ENCODE data around the gene TMSB4X.

DNA sequence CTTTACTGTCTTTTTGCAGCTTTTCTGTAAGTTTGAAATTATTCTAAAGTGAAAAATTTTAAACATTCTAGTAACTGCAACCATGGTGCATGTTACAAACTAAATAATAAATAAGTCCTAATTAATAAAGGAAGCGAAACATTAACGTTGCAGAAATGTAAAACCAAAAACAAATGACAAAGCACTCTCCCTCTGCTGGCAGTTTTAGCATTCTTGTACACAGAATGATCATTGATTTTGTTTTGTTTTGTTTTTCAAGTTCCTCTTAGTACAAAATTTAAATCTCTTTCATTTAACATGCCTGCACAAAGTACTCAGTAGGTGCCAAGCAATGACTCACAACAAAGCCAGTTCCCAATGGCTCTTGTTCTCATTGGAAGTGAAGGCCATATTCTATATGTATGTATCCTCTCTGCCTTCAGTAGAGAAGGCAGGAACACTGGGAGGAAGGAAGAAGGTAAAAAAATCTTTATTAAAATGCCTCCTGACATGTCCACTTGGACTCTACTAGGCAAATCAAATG, 13.7 kb upstream of the TMSB4X start:
- TF ChIP-seq, protein P1, sequence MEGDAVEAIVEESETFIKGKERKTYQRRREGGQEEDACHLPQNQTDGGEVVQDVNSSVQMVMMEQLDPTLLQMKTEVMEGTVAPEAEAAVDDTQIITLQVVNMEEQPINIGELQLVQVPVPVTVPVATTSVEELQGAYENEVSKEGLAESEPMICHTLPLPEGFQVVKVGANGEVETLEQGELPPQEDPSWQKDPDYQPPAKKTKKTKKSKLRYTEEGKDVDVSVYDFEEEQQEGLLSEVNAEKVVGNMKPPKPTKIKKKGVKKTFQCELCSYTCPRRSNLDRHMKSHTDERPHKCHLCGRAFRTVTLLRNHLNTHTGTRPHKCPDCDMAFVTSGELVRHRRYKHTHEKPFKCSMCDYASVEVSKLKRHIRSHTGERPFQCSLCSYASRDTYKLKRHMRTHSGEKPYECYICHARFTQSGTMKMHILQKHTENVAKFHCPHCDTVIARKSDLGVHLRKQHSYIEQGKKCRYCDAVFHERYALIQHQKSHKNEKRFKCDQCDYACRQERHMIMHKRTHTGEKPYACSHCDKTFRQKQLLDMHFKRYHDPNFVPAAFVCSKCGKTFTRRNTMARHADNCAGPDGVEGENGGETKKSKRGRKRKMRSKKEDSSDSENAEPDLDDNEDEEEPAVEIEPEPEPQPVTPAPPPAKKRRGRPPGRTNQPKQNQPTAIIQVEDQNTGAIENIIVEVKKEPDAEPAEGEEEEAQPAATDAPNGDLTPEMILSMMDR (IDR thresholded peaks at IDR 0.05) = no peak
- TF ChIP-seq POLR2A (IDR thresholded peaks at IDR 0.05) (no peak), EP300 (IDR thresholded peaks at IDR 0.05) (no peak), POLR2AphosphoS5 (IDR thresholded peaks at IDR 0.05) (no peak)
